ENCODE results near the gene METTL25B. TPM values are rescaled to one million over a fixed set of nuclear protein-coding genes. Genes with fewer than 3 reads are reported as not detected.
A peak's percentile ranks its signal among the peaks of the same experiment; 100 is the strongest.

The METTL25B gene
- total and polyA plus RNA-seq, 2 experiments from 2014 or later, result 18.3 to 21.1 TPM

DNA sequence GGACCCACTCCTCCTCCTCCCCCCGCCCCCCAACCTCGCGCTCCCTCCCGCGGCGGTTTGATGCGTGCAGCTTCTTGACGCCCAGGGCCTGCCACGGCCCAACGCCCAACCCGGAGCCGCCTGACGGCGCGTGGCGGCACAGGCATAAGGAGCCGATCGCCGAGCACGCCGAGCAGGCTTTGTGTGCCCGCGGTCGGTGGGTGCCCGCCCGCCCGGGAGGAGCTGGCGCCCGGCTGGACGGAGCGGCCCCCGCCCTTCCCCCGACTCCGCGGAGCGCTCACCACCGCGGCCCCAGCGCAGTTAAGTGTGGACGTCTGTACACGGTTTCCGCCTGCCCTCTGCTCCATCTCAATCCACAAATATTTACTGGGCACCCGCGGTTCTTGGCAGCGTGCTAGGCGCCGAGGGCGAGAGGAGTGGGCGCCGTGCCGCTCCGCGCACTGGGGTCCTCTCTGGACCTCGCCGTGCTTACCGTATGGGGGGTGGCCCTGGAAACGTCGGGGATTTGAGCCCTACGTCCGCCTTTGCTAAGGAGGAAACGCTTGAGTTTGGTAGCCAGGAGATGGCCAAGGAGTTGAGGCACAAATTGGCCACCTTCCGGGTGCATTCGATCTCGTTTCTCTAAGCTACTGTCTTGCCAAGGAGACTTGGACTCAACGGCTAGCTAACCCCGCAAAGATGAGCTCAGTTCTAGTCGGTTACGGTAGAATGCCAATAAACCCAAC lies 23.6 kb downstream of the METTL25B start:
- H3K27me3 ChIP-seq (ENCODE audit: insufficient read depth), result no peaks in the 10 kb centered on the region
- TF ChIP-seq CREB1 (CRISPR knock-in tag; IDR thresholded peaks at IDR 0.05; ENCODE audit: low read depth), result peak; percentile 73
- TF ChIP-seq EZH2phosphoT487 (IDR thresholded peaks at IDR 0.05; ENCODE audit: unreplicated experiment), result no peak
- TF ChIP-seq ZNF331 (CRISPR knock-in tag; IDR thresholded peaks at IDR 0.05; ENCODE audit: low read depth), result no peak
- TF ChIP-seq POLR2AphosphoS5 (IDR thresholded peaks at IDR 0.05; ENCODE audit: low read depth), result peak; percentile 53
- TF ChIP-seq, protein P1, sequence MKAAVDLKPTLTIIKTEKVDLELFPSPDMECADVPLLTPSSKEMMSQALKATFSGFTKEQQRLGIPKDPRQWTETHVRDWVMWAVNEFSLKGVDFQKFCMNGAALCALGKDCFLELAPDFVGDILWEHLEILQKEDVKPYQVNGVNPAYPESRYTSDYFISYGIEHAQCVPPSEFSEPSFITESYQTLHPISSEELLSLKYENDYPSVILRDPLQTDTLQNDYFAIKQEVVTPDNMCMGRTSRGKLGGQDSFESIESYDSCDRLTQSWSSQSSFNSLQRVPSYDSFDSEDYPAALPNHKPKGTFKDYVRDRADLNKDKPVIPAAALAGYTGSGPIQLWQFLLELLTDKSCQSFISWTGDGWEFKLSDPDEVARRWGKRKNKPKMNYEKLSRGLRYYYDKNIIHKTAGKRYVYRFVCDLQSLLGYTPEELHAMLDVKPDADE (IDR thresholded peaks at IDR 0.05), result peak; percentile 90
- TF ChIP-seq STAT1 (IDR thresholded peaks at IDR 0.05; ENCODE audit: unreplicated experiment), result no peak
- no peaks in the 10 kb centered on the region for H3K9me2 ChIP-seq (ENCODE audit: insufficient read depth)
- peak overlapping the region; percentile 97 for H3K27ac Mint-ChIP-seq
- H3K4me2 ChIP-seq, result peak overlapping the region; percentile 78
- H3K27me3 Mint-ChIP-seq (ENCODE audit: insufficient read depth, low read depth, poor library complexity), result peaks cover 12% of the 10 kb centered on the region
- peaks cover 38% of the 10 kb centered on the region for H3K4me1 Mint-ChIP-seq
- H3K4me3 Mint-ChIP-seq, result peak overlapping the region; percentile 89
- no peaks in the 10 kb centered on the region for H3K36me3 ChIP-seq (ENCODE audit: insufficient read depth)
- peak; percentile 98 for DNase-seq (ENCODE audit: low spot score)
- H3K36me3 Mint-ChIP-seq (ENCODE audit: low read depth), result peaks cover 21% of the 10 kb centered on the region
- no peaks in the 10 kb centered on the region for H3K9me3 Mint-ChIP-seq
- peak; percentile 73 for ATAC-seq
- peaks cover 7% of the 10 kb centered on the region; the same call in 1 of the 2 replicates for H4K20me1 ChIP-seq (replicated peaks; ENCODE audit: insufficient read depth)
- H2AFZ ChIP-seq, result peak overlapping the region; percentile 89
- H3F3A ChIP-seq (replicated peaks; ENCODE audit: low read depth), result peaks cover 29% of the 10 kb centered on the region
- H3K79me2 ChIP-seq (replicated peaks; ENCODE audit: insufficient read depth), result peaks cover 53% of the 10 kb centered on the region
- peaks cover 39% of the 10 kb centered on the region for H3K4me1 ChIP-seq (ENCODE audit: insufficient read depth)
- peak overlapping the region; percentile 99 for H3K4me3 ChIP-seq
- H3K27ac ChIP-seq (ENCODE audit: low read depth), result peak overlapping the region; percentile 97

DNA sequence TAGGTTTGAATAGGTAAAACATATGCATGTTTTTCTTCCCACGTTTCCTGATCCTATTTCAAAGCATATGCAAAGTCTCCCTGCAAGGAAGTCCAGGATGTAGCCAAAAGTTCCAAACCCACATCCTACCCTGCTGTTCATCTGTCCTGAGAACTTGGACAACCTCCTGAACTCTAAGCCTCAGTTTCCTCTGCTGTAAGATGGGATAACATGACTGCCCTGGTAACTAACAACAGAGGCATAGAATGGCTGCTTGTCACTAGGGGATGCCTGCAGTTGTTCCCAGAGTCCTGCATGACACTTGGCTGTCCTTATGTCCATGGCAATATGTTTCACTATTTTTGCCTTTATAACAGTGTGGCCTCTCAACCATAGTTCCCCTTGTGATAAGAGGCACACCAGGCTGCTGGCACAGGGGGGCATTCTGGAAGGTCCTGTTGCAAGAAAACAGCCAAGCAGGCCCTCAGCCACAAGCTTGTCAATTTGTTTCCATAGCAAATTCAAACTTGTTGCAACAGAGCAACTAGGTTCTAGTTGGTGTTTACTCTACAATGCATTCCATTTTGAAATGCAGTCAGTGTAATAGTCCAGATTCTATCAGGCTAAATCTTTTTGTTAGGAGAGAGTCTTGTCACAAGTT lies 24.7 kb downstream of the METTL25B start:
- Mint-ChIP-seq H3K9me3 (no peaks in the 10 kb centered on the region), H3K27ac (no peak overlapping the region), H3K27me3 (ENCODE audit: insufficient read depth, low read depth, poor library complexity) (peaks cover 9% of the 10 kb centered on the region), H3K36me3 (ENCODE audit: low read depth) (peaks cover 21% of the 10 kb centered on the region; the same call in 2 of the 3 replicates), H3K4me1 (peaks cover 31% of the 10 kb centered on the region), H3K4me3 (peak overlapping the region; percentile 89)
- Histone ChIP-seq H3K4me1 (ENCODE audit: insufficient read depth) (peaks cover 34% of the 10 kb centered on the region), H2AFZ (no peak overlapping the region), H3F3A (replicated peaks; ENCODE audit: low read depth) (peaks cover 22% of the 10 kb centered on the region), H3K4me2 (peak overlapping the region; percentile 78), H3K9me2 (ENCODE audit: insufficient read depth) (no peaks in the 10 kb centered on the region), H3K4me3 (peak overlapping the region; percentile 99), H3K27ac (ENCODE audit: low read depth) (0 out of 2 replicates have a peak overlapping the region, but pooled peaks have one; percentile 97), H3K36me3 (ENCODE audit: insufficient read depth) (no peaks in the 10 kb centered on the region), H4K20me1 (replicated peaks; ENCODE audit: insufficient read depth) (peaks cover 7% of the 10 kb centered on the region; the same call in 1 of the 2 replicates), H3K27me3 (ENCODE audit: insufficient read depth) (no peaks in the 10 kb centered on the region), H3K79me2 (replicated peaks; ENCODE audit: insufficient read depth) (peaks cover 45% of the 10 kb centered on the region)
- ATAC-seq (no peak), DNase-seq (ENCODE audit: low spot score) (no peak)
- no peak for TF ChIP-seq NANOG (IDR thresholded peaks at IDR 0.05; ENCODE audit: borderline replicate concordance)
- TF ChIP-seq, protein P1 (IDR thresholded peaks at IDR 0.05), result no peak
- TF ChIP-seq, protein P2, sequence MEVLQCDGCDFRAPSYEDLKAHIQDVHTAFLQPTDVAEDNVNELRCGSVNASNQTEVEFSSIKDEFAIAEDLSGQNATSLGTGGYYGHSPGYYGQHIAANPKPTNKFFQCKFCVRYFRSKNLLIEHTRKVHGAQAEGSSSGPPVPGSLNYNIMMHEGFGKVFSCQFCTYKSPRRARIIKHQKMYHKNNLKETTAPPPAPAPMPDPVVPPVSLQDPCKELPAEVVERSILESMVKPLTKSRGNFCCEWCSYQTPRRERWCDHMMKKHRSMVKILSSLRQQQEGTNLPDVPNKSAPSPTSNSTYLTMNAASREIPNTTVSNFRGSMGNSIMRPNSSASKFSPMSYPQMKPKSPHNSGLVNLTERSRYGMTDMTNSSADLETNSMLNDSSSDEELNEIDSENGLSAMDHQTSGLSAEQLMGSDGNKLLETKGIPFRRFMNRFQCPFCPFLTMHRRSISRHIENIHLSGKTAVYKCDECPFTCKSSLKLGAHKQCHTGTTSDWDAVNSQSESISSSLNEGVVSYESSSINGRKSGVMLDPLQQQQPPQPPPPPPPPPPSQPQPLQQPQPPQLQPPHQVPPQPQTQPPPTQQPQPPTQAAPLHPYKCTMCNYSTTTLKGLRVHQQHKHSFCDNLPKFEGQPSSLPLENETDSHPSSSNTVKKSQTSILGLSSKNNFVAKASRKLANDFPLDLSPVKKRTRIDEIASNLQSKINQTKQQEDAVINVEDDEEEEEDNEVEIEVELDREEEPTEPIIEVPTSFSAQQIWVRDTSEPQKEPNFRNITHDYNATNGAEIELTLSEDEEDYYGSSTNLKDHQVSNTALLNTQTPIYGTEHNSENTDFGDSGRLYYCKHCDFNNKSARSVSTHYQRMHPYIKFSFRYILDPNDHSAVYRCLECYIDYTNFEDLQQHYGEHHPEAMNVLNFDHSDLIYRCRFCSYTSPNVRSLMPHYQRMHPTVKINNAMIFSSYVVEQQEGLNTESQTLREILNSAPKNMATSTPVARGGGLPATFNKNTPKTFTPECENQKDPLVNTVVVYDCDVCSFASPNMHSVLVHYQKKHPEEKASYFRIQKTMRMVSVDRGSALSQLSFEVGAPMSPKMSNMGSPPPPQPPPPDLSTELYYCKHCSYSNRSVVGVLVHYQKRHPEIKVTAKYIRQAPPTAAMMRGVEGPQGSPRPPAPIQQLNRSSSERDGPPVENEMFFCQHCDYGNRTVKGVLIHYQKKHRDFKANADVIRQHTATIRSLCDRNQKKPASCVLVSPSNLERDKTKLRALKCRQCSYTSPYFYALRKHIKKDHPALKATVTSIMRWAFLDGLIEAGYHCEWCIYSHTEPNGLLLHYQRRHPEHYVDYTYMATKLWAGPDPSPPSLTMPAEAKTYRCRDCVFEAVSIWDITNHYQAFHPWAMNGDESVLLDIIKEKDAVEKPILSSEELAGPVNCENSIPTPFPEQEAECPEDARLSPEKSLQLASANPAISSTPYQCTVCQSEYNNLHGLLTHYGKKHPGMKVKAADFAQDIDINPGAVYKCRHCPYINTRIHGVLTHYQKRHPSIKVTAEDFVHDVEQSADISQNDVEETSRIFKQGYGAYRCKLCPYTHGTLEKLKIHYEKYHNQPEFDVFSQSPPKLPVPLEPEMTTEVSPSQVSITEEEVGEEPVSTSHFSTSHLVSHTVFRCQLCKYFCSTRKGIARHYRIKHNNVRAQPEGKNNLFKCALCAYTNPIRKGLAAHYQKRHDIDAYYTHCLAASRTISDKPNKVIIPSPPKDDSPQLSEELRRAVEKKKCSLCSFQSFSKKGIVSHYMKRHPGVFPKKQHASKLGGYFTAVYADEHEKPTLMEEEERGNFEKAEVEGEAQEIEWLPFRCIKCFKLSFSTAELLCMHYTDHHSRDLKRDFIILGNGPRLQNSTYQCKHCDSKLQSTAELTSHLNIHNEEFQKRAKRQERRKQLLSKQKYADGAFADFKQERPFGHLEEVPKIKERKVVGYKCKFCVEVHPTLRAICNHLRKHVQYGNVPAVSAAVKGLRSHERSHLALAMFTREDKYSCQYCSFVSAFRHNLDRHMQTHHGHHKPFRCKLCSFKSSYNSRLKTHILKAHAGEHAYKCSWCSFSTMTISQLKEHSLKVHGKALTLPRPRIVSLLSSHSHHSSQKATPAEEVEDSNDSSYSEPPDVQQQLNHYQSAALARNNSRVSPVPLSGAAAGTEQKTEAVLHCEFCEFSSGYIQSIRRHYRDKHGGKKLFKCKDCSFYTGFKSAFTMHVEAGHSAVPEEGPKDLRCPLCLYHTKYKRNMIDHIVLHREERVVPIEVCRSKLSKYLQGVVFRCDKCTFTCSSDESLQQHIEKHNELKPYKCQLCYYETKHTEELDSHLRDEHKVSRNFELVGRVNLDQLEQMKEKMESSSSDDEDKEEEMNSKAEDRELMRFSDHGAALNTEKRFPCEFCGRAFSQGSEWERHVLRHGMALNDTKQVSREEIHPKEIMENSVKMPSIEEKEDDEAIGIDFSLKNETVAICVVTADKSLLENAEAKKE (CRISPR knock-in tag; IDR thresholded peaks at IDR 0.05), result no peak

Measured in GM23338 (cell line).